Thoracic aorta (tissue), 2 donors: ENCODE measurements around the gene TBC1D20. TPM values are rescaled to one million over a fixed set of nuclear protein-coding genes. Genes with fewer than 3 reads are reported as not detected.

Experiments used
- ATAC-seq: fragments of 150-250 bp; one replicate; pipeline ENCODE4 v1.8.0; 2017; ENCODE audit warnings: low read depth; ENCODE audit not compliant: insufficient number of reproducible peaks, low FRiP score
- DNase-seq: peaks from one replicate; pipeline ENCODE4 v3.0.0-alpha.2; 2020; ENCODE audit warnings: low spot score
- H3K27ac ChIP-seq, 2 donors: fragments of 200-600 bp; sonication (generic); 1 replicate in 1 of 2; 2 replicates in 1 of 2; pipeline ENCODE4 v1.5.1; 2016; ENCODE audit warnings: mild to moderate bottlenecking in 2 of 2, moderate library complexity in 2 of 2
- H3K27me3 ChIP-seq: fragments of 200-600 bp; sonication (generic); replicated peaks from 2 replicates; pipeline ENCODE4 v1.6.0; 2016; ENCODE audit warnings: mild to moderate bottlenecking; ENCODE audit not compliant: insufficient read depth
- H3K36me3 ChIP-seq: fragments of 200-600 bp; sonication (generic); one replicate; pipeline ENCODE4 v1.5.1; 2016
- H3K4me1 ChIP-seq, 2 donors: fragments of 200-600 bp; sonication (generic); 1 replicate in 1 of 2; 2 replicates in 1 of 2; pipeline versions ENCODE4 v1.5.1 to v1.6.0; 2016; ENCODE audit warnings: low read depth in 2 of 2, mild to moderate bottlenecking in 1 of 2; ENCODE audit not compliant: control insufficient read depth in 1 of 2
- H3K4me3 ChIP-seq: fragments of 200-600 bp; sonication (generic); 2 replicates; pipeline ENCODE4 v1.5.1; 2016; ENCODE audit warnings: mild to moderate bottlenecking
- H3K9me3 ChIP-seq: fragments of 200-600 bp; sonication (generic); 2 replicates; pipeline ENCODE4 v1.5.1; 2016
- total RNA-seq, 2 donors: library from RNA; depleted of rRNA; stranded (reverse); fragments of >200 nt; gene quantifications; one replicate each; pipeline versions ENCODE4 v1.1.0 to v1.2.3, GENCODE V29; 2016
- TF ChIP-seq, protein P1 (sequence below): fragments of 200-600 bp; sonication (generic); IDR thresholded peaks from one replicate; pipeline ENCODE4 v1.5.1; 2019; ENCODE audit warnings: antibody characterized with exemption

TBC1D20 gene
- total RNA-seq, 2 donors from 2014 or later = 33.8 to 40.0 TPM

DNA sequence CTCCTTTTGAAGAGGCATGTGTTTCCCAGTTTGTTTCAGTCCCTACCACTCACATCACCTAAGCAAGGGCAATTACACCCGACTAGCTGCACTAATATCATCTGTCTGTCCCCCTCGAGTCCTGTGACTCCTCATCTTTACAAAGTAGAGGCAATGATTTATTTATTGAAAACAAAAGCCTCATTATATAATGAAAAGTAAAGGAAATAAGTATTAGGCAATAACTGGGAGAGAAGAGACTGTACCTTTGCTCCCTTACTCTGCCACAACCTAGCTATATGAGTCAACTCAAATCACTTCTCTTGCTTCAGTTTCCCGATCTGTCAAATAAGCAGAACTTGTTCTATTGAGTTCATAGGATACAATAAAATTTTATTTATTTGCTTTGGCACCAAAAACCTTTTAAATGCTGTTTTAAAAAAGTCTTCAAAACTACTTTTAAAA lies 42.3 kb upstream of the TBC1D20 start:
- no peak overlapping the region for H3K4me3 ChIP-seq
- H3K36me3 ChIP-seq = peaks cover 48% of the 10 kb centered on the region
- ATAC-seq = no peak
- no peaks in the 10 kb centered on the region for H3K27me3 ChIP-seq
- H3K27ac ChIP-seq = no peak overlapping the region
- H3K4me1 ChIP-seq = peaks cover 0 to 3% of the 10 kb centered on the region in 2 donors
- DNase-seq = no peak
- TF ChIP-seq, protein P1, sequence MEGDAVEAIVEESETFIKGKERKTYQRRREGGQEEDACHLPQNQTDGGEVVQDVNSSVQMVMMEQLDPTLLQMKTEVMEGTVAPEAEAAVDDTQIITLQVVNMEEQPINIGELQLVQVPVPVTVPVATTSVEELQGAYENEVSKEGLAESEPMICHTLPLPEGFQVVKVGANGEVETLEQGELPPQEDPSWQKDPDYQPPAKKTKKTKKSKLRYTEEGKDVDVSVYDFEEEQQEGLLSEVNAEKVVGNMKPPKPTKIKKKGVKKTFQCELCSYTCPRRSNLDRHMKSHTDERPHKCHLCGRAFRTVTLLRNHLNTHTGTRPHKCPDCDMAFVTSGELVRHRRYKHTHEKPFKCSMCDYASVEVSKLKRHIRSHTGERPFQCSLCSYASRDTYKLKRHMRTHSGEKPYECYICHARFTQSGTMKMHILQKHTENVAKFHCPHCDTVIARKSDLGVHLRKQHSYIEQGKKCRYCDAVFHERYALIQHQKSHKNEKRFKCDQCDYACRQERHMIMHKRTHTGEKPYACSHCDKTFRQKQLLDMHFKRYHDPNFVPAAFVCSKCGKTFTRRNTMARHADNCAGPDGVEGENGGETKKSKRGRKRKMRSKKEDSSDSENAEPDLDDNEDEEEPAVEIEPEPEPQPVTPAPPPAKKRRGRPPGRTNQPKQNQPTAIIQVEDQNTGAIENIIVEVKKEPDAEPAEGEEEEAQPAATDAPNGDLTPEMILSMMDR = no peak
- no peaks in the 10 kb centered on the region for H3K9me3 ChIP-seq

DNA sequence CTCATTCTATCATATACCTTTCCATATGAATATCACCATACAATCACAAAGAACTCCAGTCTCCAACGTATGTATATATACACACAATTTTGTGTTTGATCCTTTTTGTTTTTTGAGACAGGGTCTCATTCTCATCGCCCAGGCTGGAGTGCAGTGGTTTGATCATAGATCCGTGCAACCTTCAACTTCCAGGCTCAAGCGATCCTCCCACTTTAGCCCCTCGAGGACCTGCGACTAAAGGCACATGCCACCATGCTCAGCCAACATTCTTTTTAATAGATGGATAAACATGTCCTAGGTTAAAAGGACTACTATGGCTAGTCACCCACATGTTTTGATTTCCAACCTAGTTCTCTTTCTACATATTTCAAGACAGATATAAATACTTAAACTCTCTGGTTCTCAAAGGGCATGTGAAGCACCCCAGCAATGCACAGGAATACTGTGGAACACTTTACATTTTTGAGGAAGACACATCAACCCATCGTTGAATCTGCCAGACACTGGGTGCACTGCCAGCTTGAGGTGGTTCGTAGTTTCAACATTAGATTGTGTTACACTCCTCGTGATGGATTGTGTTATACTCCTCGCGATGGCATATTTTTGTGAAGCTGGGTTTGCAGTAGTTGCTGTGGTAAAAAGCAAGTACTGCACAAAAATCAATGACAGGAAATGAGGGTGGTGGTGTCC lies 40.9 kb upstream of the TBC1D20 start:
- H3K4me3 ChIP-seq = no peak overlapping the region
- H3K9me3 ChIP-seq = no peaks in the 10 kb centered on the region
- H3K27ac ChIP-seq = no peak overlapping the region
- H3K4me1 ChIP-seq = no peaks in the 10 kb centered on the region
- no peaks in the 10 kb centered on the region for H3K27me3 ChIP-seq
- DNase-seq (no peak), ATAC-seq (no peak)
- TF ChIP-seq, protein P1 = no peak
- peaks cover 59% of the 10 kb centered on the region for H3K36me3 ChIP-seq

DNA sequence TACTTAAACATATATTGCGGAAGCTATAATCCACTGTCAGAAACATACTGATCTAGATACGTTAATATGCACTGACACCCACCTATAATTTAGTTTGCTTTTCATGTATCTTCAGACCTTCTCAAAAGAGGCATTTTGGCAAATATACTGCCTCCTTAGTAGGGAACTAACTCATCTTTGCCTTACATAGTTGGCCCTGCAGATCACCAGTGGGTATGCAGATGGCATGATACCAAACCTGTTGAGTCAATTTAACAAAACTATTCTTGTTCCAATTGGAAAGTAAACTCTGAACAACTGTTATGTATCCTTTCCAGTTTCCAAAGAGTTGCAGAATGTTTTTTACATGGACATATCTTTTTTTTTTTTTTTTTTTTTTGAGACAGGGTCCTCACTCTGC lies 35.6 kb upstream of the TBC1D20 start:
- TF ChIP-seq, protein P1 = no peak
- no peak for DNase-seq
- Histone ChIP-seq H3K27ac (no peak overlapping the region), H3K9me3 (no peaks in the 10 kb centered on the region), H3K27me3 (no peaks in the 10 kb centered on the region), H3K4me3 (no peak overlapping the region), H3K36me3 (peaks cover 37% of the 10 kb centered on the region), H3K4me1 (no peaks in the 10 kb centered on the region)
- ATAC-seq = no peak

DNA sequence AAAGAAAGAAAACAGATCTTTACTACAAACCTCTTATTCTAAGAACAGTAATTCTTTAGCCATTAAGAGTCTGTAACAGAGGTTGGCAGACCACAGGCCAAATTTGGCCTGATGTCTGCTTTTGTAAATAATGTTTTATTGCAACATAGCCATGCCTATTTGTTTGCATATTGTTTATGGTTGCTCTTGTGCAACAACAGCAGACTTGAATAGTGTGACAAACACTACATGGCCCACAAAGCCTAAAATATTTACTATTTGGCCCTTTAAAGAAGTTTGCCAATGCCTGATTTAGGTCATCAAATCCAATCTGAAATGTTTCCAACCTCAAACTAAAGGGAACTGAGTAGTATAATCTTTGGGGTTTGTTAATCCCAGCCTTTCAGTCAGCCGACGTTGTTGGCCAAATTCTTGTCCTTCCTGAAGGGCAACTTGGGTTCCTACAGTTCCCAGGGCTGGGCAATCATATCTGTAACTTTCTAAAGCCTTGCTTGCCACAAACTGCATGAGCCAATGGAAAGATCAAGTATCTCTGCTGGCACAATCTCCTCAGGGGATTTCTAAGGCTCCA lies 33.9 kb upstream of the TBC1D20 start:
- H3K27ac ChIP-seq = no peak overlapping the region
- ATAC-seq (no peak), DNase-seq (no peak)
- no peaks in the 10 kb centered on the region for H3K4me1 ChIP-seq
- no peaks in the 10 kb centered on the region for H3K9me3 ChIP-seq
- H3K27me3 ChIP-seq = no peaks in the 10 kb centered on the region
- H3K4me3 ChIP-seq = no peak overlapping the region
- H3K36me3 ChIP-seq = peaks cover 36% of the 10 kb centered on the region
- TF ChIP-seq, protein P1 = no peak

DNA sequence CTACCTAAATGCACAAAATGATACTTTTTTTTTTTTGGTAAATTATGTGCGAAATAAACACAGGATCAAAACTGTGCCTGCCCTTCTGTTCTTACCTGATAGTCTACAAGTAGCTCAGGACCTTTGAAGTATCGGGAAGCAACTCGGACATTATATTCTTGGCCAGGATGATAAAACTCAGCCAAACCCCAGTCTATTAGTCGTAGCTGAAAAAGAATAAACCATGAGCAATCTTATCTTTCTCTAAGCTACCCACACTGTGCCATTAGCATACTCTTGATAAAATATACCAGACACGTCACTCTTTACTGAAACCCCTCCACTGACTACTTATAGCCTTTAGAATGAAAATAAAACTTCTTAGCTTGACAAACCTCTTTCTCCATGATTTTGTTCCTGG lies 29.8 kb upstream of the TBC1D20 start:
- DNase-seq (no peak), ATAC-seq (no peak)
- no peak overlapping the region for H3K27ac ChIP-seq
- H3K27me3 ChIP-seq = no peaks in the 10 kb centered on the region
- H3K4me3 ChIP-seq = no peak overlapping the region
- H3K36me3 ChIP-seq = peaks cover 40% of the 10 kb centered on the region
- no peaks in the 10 kb centered on the region for H3K4me1 ChIP-seq
- H3K9me3 ChIP-seq = no peaks in the 10 kb centered on the region
- TF ChIP-seq, protein P1 = no peak
